Measurements from ENCODE around the gene TMEM40.

GRCh38 chr3:12751571-12751970 is 7.5 kb downstream of the TMEM40 start:
- TF ChIP-seq, protein P1, sequence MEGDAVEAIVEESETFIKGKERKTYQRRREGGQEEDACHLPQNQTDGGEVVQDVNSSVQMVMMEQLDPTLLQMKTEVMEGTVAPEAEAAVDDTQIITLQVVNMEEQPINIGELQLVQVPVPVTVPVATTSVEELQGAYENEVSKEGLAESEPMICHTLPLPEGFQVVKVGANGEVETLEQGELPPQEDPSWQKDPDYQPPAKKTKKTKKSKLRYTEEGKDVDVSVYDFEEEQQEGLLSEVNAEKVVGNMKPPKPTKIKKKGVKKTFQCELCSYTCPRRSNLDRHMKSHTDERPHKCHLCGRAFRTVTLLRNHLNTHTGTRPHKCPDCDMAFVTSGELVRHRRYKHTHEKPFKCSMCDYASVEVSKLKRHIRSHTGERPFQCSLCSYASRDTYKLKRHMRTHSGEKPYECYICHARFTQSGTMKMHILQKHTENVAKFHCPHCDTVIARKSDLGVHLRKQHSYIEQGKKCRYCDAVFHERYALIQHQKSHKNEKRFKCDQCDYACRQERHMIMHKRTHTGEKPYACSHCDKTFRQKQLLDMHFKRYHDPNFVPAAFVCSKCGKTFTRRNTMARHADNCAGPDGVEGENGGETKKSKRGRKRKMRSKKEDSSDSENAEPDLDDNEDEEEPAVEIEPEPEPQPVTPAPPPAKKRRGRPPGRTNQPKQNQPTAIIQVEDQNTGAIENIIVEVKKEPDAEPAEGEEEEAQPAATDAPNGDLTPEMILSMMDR (IDR thresholded peaks at IDR 0.05): no peak
- no peak for TF ChIP-seq POLR2A (IDR thresholded peaks at IDR 0.05)
